GM19043 (cell line): ENCODE results near the gene RHBDF2.

ENCODE experiments used
- ATAC-seq: cut with Tn5 transposase; IDR thresholded peaks from one replicate; pipeline ENCODE4 v1.9.1; 2021; ENCODE audit warnings: low read depth; ENCODE audit not compliant: unreplicated experiment

The RHBDF2 gene

GRCh38 chr17:76422860-76423259 is 78.4 kb downstream of the RHBDF2 start:
- no peak for ATAC-seq

GRCh38 chr17:76422406-76422805 is 78.8 kb downstream of the RHBDF2 start:
- no peak for ATAC-seq

- no peak for ATAC-seq
Observed at GRCh38 chr17:76421044-76421407, 80.2 kb downstream of the RHBDF2 start.
